Caco-2 (cell line): ENCODE results near the gene ZFHX2. TPM values are rescaled to one million over a fixed set of nuclear protein-coding genes. Genes with fewer than 3 reads are reported as not detected.

Experiments used
- BruUV-seq: library from RNA; stranded (reverse); fragments of 400-500 nt; replicated peaks from 2 replicates; lab custom pipeline; 2021; lab: Mats Ljungman, UMichigan
- CTCF ChIA-PET: fragments of 300-600 bp; sonication (Branson Sonifier 250); formaldehyde crosslinking; loops from one replicate; lab custom pipeline; 2022; ENCODE audit warnings: antibody characterized with exemption; lab: Charles Lee
- POLR2A ChIA-PET: fragments of 300-600 bp; sonication (Branson Sonifier 250); formaldehyde crosslinking; loops from one replicate; lab custom pipeline; 2022; ENCODE audit warnings: antibody characterized with exemption; lab: Charles Lee
- DNase-seq, 2 experiments: peaks; one replicate each; pipeline versions ENCODE4 v3.0.0 to v3.0.0-alpha.2; 2020 to 2022
- H3K27me3 ChIP-seq: replicated peaks from 2 replicates; pipeline ENCODE4 v1.6.0; 2011; ENCODE audit warnings: low read length; ENCODE audit not compliant: control insufficient read depth, insufficient read depth
- H3K36me3 ChIP-seq: 2 replicates; pipeline ENCODE4 v1.5.1; 2011; ENCODE audit warnings: low read length; ENCODE audit not compliant: control insufficient read depth, insufficient read depth
- H3K4me1 ChIP-seq: fragments of 250-450 bp; sonication (Bioruptor Pico); 2 replicates; pipeline ENCODE4 v1.5.1; 2020; ENCODE audit warnings: mild to moderate bottlenecking
- H3K4me3 ChIP-seq: 2 replicates; pipeline ENCODE4 v1.5.1; 2011; ENCODE audit warnings: low read depth, mild to moderate bottlenecking, control low read depth, low read length
- H3K9me3 ChIP-seq: fragments of 250-450 bp; sonication (Bioruptor Pico); 2 replicates; pipeline ENCODE4 v1.5.1; 2020; ENCODE audit warnings: mild to moderate bottlenecking, moderate library complexity
- H3K27ac Mint-ChIP-seq: one replicate; pipeline ENCODE4 v1.8.0; 2022; ENCODE audit warnings: mixed read lengths; ENCODE audit not compliant: unreplicated experiment
- H3K27me3 Mint-ChIP-seq: one replicate; pipeline ENCODE4 v1.8.0; 2022; ENCODE audit warnings: mixed read lengths; ENCODE audit not compliant: insufficient read depth, unreplicated experiment
- H3K36me3 Mint-ChIP-seq: one replicate; pipeline ENCODE4 v1.8.0; 2022; ENCODE audit warnings: mild to moderate bottlenecking, mixed read lengths; ENCODE audit not compliant: insufficient read depth, unreplicated experiment
- H3K4me1 Mint-ChIP-seq: one replicate; pipeline ENCODE4 v1.8.0; 2022; ENCODE audit warnings: low read depth, mixed read lengths; ENCODE audit not compliant: unreplicated experiment
- H3K4me3 Mint-ChIP-seq: one replicate; pipeline ENCODE4 v1.8.0; 2022; ENCODE audit warnings: mild to moderate bottlenecking, moderate library complexity, mixed read lengths; ENCODE audit not compliant: unreplicated experiment
- H3K9me3 Mint-ChIP-seq: one replicate; pipeline ENCODE4 v1.8.0; 2022; ENCODE audit warnings: mixed read lengths; ENCODE audit not compliant: unreplicated experiment
- intact Hi-C: fragments of 100-400 bp; cut with micrococcal nuclease; formaldehyde crosslinking; loops from one replicate; pipeline ENCODE4 v1.10.0; 2022; ENCODE audit not compliant: unreplicated experiment
- total RNA-seq: library from RNA; stranded (reverse); gene quantifications from 2 replicates; pipeline ENCODE4 v1.2.3, GENCODE V29; 2022
- TF ChIP-seq, protein P1 (sequence below), 2 experiments: fragments of 200-600 bp in 1 of 2; IDR thresholded peaks; 1 replicate in 1 of 2; 2 replicates in 1 of 2; pipeline versions ENCODE4 v1.5.1 to v1.8.0; 2011 to 2022; ENCODE audit warnings: antibody characterized with exemption in 1 of 2, control low read depth in 1 of 2, inconsistent platforms in 1 of 2, low read depth in 1 of 2, low read length in 1 of 2, mild to moderate bottlenecking in 1 of 2, moderate library complexity in 1 of 2; ENCODE audit not compliant: insufficient read depth in 1 of 2, severe bottlenecking in 1 of 2, unreplicated experiment in 1 of 2

Gene ZFHX2
- total RNA-seq, 1 experiment from 2014 or later: 1.1 TPM

- H3K4me3 Mint-ChIP-seq: no peak overlapping the region
- H3K4me1 Mint-ChIP-seq: peaks cover 26% of the 10 kb centered on the region
- no peak overlapping the region for H3K4me3 ChIP-seq
- no peak overlapping the region for H3K27ac Mint-ChIP-seq
- BruUV-seq: no TSS peak
- ChIA-PET CTCF (no interaction called here), POLR2A (no interaction called here)
- intact Hi-C loops: no loop called here
- no peak for DNase-seq
- no peaks in the 10 kb centered on the region for H3K9me3 ChIP-seq
- H3K9me3 Mint-ChIP-seq: no peaks in the 10 kb centered on the region
- H3K27me3 Mint-ChIP-seq: no peaks in the 10 kb centered on the region
- H3K4me1 ChIP-seq: no peaks in the 10 kb centered on the region
- no peaks in the 10 kb centered on the region for H3K27me3 ChIP-seq
- H3K36me3 ChIP-seq: no peaks in the 10 kb centered on the region; the same call in 1 of the 2 replicates
- no peaks in the 10 kb centered on the region for H3K36me3 Mint-ChIP-seq
- TF ChIP-seq, protein P1, sequence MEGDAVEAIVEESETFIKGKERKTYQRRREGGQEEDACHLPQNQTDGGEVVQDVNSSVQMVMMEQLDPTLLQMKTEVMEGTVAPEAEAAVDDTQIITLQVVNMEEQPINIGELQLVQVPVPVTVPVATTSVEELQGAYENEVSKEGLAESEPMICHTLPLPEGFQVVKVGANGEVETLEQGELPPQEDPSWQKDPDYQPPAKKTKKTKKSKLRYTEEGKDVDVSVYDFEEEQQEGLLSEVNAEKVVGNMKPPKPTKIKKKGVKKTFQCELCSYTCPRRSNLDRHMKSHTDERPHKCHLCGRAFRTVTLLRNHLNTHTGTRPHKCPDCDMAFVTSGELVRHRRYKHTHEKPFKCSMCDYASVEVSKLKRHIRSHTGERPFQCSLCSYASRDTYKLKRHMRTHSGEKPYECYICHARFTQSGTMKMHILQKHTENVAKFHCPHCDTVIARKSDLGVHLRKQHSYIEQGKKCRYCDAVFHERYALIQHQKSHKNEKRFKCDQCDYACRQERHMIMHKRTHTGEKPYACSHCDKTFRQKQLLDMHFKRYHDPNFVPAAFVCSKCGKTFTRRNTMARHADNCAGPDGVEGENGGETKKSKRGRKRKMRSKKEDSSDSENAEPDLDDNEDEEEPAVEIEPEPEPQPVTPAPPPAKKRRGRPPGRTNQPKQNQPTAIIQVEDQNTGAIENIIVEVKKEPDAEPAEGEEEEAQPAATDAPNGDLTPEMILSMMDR (IDR thresholded peaks at IDR 0.05; ENCODE audit: insufficient read depth in 1 of 2, low read depth in 1 of 2, low read length in 1 of 2, severe bottlenecking in 1 of 2, unreplicated experiment in 1 of 2): no peak
Observed at GRCh38 chr14:23542261-23542660, 9.3 kb downstream of the ZFHX2 start.

DNA sequence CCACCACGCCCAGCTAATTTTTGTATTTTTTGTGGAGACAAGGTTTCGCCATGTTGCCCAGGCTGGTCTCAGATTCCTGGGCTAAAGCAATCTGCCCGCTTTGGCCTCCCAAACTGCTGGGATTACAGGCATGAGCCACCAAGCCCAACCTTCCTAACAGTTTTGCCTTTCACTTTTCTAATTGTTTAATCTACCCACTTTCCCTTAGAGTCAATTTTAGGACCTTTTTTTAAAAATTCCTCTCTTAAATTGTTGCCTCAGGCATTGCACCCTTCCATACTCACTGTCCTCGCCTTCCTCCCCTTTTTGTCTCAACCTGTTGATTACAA lies 11.5 kb downstream of the ZFHX2 start:
- DNase-seq: no peak
- Histone ChIP-seq H3K36me3 (no peaks in the 10 kb centered on the region; the same call in 1 of the 2 replicates), H3K4me3 (no peak overlapping the region), H3K4me1 (no peaks in the 10 kb centered on the region), H3K27me3 (no peaks in the 10 kb centered on the region), H3K9me3 (no peaks in the 10 kb centered on the region)
- no peaks in the 10 kb centered on the region for H3K36me3 Mint-ChIP-seq
- intact Hi-C loops: no loop called here
- H3K4me3 Mint-ChIP-seq: no peak overlapping the region
- BruUV-seq: no TSS peak
- no peaks in the 10 kb centered on the region for H3K27me3 Mint-ChIP-seq
- no peak overlapping the region for H3K27ac Mint-ChIP-seq
- H3K4me1 Mint-ChIP-seq: peaks cover 21% of the 10 kb centered on the region
- ChIA-PET POLR2A (interaction anchor here (0.6 kb wide), 1 partner anchor 11 kb away, joined by 3 read pairs; no protein-coding TSS in a partner anchor), CTCF (interaction anchor here (1.4 to 1.7 kb wide), 2 partner anchors 11 to 61 kb away, joined by 5 to 7 read pairs; no protein-coding TSS in a partner anchor)
- TF ChIP-seq, protein P1 (IDR thresholded peaks at IDR 0.05; ENCODE audit: insufficient read depth in 1 of 2, low read depth in 1 of 2, low read length in 1 of 2, severe bottlenecking in 1 of 2, unreplicated experiment in 1 of 2): no peak
- no peaks in the 10 kb centered on the region for H3K9me3 Mint-ChIP-seq

GRCh38 chr14:23539248-23540140 lies 12.1 kb downstream of the ZFHX2 start:
- H3K27me3 ChIP-seq: no peaks in the 10 kb centered on the region
- ChIA-PET CTCF (interaction anchor here (1.4 to 1.7 kb wide), 2 partner anchors 11 to 61 kb away, joined by 5 to 7 read pairs; no protein-coding TSS in a partner anchor), POLR2A (interaction anchor here (0.6 kb wide), 1 partner anchor 10 kb away, joined by 3 read pairs; no protein-coding TSS in a partner anchor)
- Mint-ChIP-seq H3K4me1 (peaks cover 15% of the 10 kb centered on the region), H3K27me3 (no peaks in the 10 kb centered on the region), H3K4me3 (no peak overlapping the region), H3K27ac (no peak overlapping the region), H3K36me3 (no peaks in the 10 kb centered on the region), H3K9me3 (no peaks in the 10 kb centered on the region)
- intact Hi-C loops: loop anchor here (1.0 kb wide), 1 partner anchor 61 kb away; no protein-coding TSS in a partner anchor
- TF ChIP-seq, protein P1 (IDR thresholded peaks at IDR 0.05; ENCODE audit: insufficient read depth in 1 of 2, low read depth in 1 of 2, low read length in 1 of 2, severe bottlenecking in 1 of 2, unreplicated experiment in 1 of 2): peak; percentile 68 to 83
- BruUV-seq: no TSS peak
- no peaks in the 10 kb centered on the region for H3K9me3 ChIP-seq
- no peaks in the 10 kb centered on the region; the same call in 1 of the 2 replicates for H3K36me3 ChIP-seq
- peak in 1 of 2 experiments; percentile 74 for DNase-seq
- H3K4me3 ChIP-seq: no peak overlapping the region
- no peaks in the 10 kb centered on the region for H3K4me1 ChIP-seq
